Activated T-cell treated with anti-CD3 and anti-CD28 coated beads for 48 hours (primary cell): ENCODE results near the gene KRTAP5-3.
"Not testable (repeated sequence)": the region's sequence is repeated elsewhere in the genome, so short reads cannot be mapped to it uniquely, and the experiment has no call there.

ENCODE experiments used
- DNase-seq: peaks from one replicate; pipeline ENCODE4 v3.0.0-alpha.2; 2020; ENCODE audit warnings: low read depth

The KRTAP5-3 gene

GRCh38 chr11:1618231-1618630, 10.0 kb upstream of the KRTAP5-3 start:
- no peak for DNase-seq

GRCh38 chr11:1607901-1608300, 362 bp downstream of the KRTAP5-3 start:
- DNase-seq: not testable (repeated sequence)

- DNase-seq: not testable (repeated sequence)
Measured at GRCh38 chr11:1607156-1607845, 962 bp downstream of the KRTAP5-3 start.

GRCh38 chr11:1605923-1606322, 2.3 kb downstream of the KRTAP5-3 start:
- not testable (repeated sequence) for DNase-seq

GRCh38 chr11:1604711-1605110, 3.6 kb downstream of the KRTAP5-3 start:
- no peak for DNase-seq

- DNase-seq: no peak
Measured at GRCh38 chr11:1604181-1604580, 4.1 kb downstream of the KRTAP5-3 start.

GRCh38 chr11:1603629-1604028, 4.6 kb downstream of the KRTAP5-3 start:
- no peak for DNase-seq

- DNase-seq: not testable (repeated sequence)
Measured at GRCh38 chr11:1601663-1602062, 6.6 kb downstream of the KRTAP5-3 start.

GRCh38 chr11:1600626-1601025, 7.6 kb downstream of the KRTAP5-3 start:
- no peak for DNase-seq

- no peak for DNase-seq
Measured at GRCh38 chr11:1598816-1599215, 9.4 kb downstream of the KRTAP5-3 start.

- DNase-seq: not testable (repeated sequence)
Measured at GRCh38 chr11:1598406-1598805, 9.9 kb downstream of the KRTAP5-3 start.

- no peak for DNase-seq
Measured at GRCh38 chr11:1597994-1598380, 10.3 kb downstream of the KRTAP5-3 start, which contains the start of gene KRTAP5-2. Gene KRTAP5-2, minus strand, starts transcription at chr11:1598294. Its CDS starts 44 bp downstream, at chr11:1598250.

GRCh38 chr11:1597331-1597993, 10.8 kb downstream of the KRTAP5-3 start:
- no peak for DNase-seq

GRCh38 chr11:1596576-1597121, 11.6 kb downstream of the KRTAP5-3 start:
- not testable (repeated sequence) for DNase-seq

- DNase-seq: not testable (repeated sequence)
Measured at GRCh38 chr11:1595994-1596575, 12.2 kb downstream of the KRTAP5-3 start.

- no peak for DNase-seq
Measured at GRCh38 chr11:1592628-1593027, 15.6 kb downstream of the KRTAP5-3 start.

GRCh38 chr11:1589996-1590395, 18.3 kb downstream of the KRTAP5-3 start:
- DNase-seq: no peak

- not testable (repeated sequence) for DNase-seq
Measured at GRCh38 chr11:1589191-1589963, 18.9 kb downstream of the KRTAP5-3 start.

- DNase-seq: no peak
Measured at GRCh38 chr11:1586699-1587098, 21.6 kb downstream of the KRTAP5-3 start.

GRCh38 chr11:1584661-1585370, 23.4 kb downstream of the KRTAP5-3 start, which contains the start of gene KRTAP5-1:
Gene KRTAP5-1, minus strand, starts transcription at chr11:1585283. Its CDS starts 34 bp downstream, at chr11:1585249.
- DNase-seq: not testable (repeated sequence)

GRCh38 chr11:1582909-1583308, 25.4 kb downstream of the KRTAP5-3 start:
- DNase-seq: not testable (repeated sequence)
